Trophoblast cell (in vitro differentiated cells and primary cell): ENCODE measurements around the gene CDCA8.
"Not testable (repeated sequence)": the region's sequence is repeated elsewhere in the genome, so short reads cannot be mapped to it uniquely, and the experiment has no call there.

ENCODE experiments used
- DNase-seq, 2 donors: peaks; one replicate each; pipeline ENCODE4 v3.0.0-alpha.2; 2016
- H2AFZ ChIP-seq: 2 replicates; pipeline ENCODE4 v1.6.1; 2013; ENCODE audit warnings: low read length, moderate library complexity, mild to moderate bottlenecking; ENCODE audit not compliant: insufficient read depth, poor library complexity
- H2AK5ac ChIP-seq: 2 replicates; pipeline ENCODE4 v1.6.1; 2013; ENCODE audit warnings: mild to moderate bottlenecking, low read length
- H2BK120ac ChIP-seq: 2 replicates; pipeline ENCODE4 v1.6.1; 2013; ENCODE audit warnings: low read length, mild to moderate bottlenecking, moderate library complexity; ENCODE audit not compliant: insufficient read depth, poor library complexity
- H2BK12ac ChIP-seq: 2 replicates; pipeline ENCODE4 v1.6.1; 2013; ENCODE audit warnings: mild to moderate bottlenecking, low read length, moderate library complexity
- H2BK5ac ChIP-seq: 2 replicates; pipeline ENCODE4 v1.6.1; 2013; ENCODE audit warnings: low read length, low read depth, moderate library complexity, mild to moderate bottlenecking; ENCODE audit not compliant: poor library complexity
- H3K14ac ChIP-seq: 2 replicates; pipeline ENCODE4 v1.6.1; 2013; ENCODE audit warnings: mild to moderate bottlenecking, low read length
- H3K18ac ChIP-seq: 2 replicates; pipeline ENCODE4 v1.6.1; 2013; ENCODE audit warnings: mild to moderate bottlenecking, low read length
- H3K23ac ChIP-seq: 2 replicates; pipeline ENCODE4 v1.6.1; 2013; ENCODE audit warnings: low read length
- H3K27ac ChIP-seq: 2 replicates; pipeline ENCODE4 v1.5.1; 2013; ENCODE audit warnings: low read depth, mild to moderate bottlenecking, inconsistent platforms, low read length, moderate library complexity
- H3K27me3 ChIP-seq: 2 replicates; pipeline ENCODE4 v1.6.1; 2013; ENCODE audit warnings: inconsistent platforms, mild to moderate bottlenecking, low read length, moderate library complexity; ENCODE audit not compliant: insufficient read depth
- H3K36me3 ChIP-seq, 2 experiments: 1 replicate in 1 of 2; 2 replicates in 1 of 2; pipeline ENCODE4 v1.6.1; 2013; ENCODE audit warnings: low read length in 2 of 2, mild to moderate bottlenecking in 2 of 2, moderate library complexity in 1 of 2; ENCODE audit not compliant: insufficient read depth in 2 of 2, control insufficient read depth in 1 of 2
- H3K4ac ChIP-seq: 2 replicates; pipeline ENCODE4 v1.6.1; 2013; ENCODE audit warnings: low read depth, mild to moderate bottlenecking, low read length, moderate library complexity
- H3K4me1 ChIP-seq, 2 experiments: 1 replicate in 1 of 2; 2 replicates in 1 of 2; pipeline ENCODE4 v1.6.1; 2013; ENCODE audit warnings: low read length in 2 of 2, mild to moderate bottlenecking in 2 of 2, moderate library complexity in 1 of 2; ENCODE audit not compliant: insufficient read depth in 2 of 2, control insufficient read depth in 1 of 2
- H3K4me2 ChIP-seq: 2 replicates; pipeline ENCODE4 v1.6.1; 2013; ENCODE audit warnings: inconsistent platforms, mild to moderate bottlenecking, low read length, moderate library complexity
- H3K4me3 ChIP-seq: 2 replicates; pipeline ENCODE4 v1.5.1; 2013; ENCODE audit warnings: mild to moderate bottlenecking, low read depth, low read length, inconsistent platforms
- H3K79me1 ChIP-seq: one replicate; pipeline ENCODE4 v1.6.1; 2013; ENCODE audit warnings: low read length
- H3K79me2 ChIP-seq: 2 replicates; pipeline ENCODE4 v1.6.1; 2013; ENCODE audit warnings: low read length, mild to moderate bottlenecking; ENCODE audit not compliant: control insufficient read depth, insufficient read depth, poor library complexity
- H3K9ac ChIP-seq: 2 replicates; pipeline ENCODE4 v1.6.1; 2013; ENCODE audit warnings: mild to moderate bottlenecking, low read length
- H3K9me3 ChIP-seq: 2 replicates; pipeline ENCODE4 v1.6.1; 2013; ENCODE audit warnings: low read depth, mild to moderate bottlenecking, control low read depth, inconsistent platforms, low read length; ENCODE audit not compliant: insufficient read depth
- H4K12ac ChIP-seq: 2 replicates; pipeline ENCODE4 v1.6.1; 2013; ENCODE audit warnings: low read depth, mild to moderate bottlenecking, low read length, moderate library complexity
- H4K8ac ChIP-seq: 2 replicates; pipeline ENCODE4 v1.6.1; 2013; ENCODE audit warnings: low read depth, mild to moderate bottlenecking, low read length, moderate library complexity
- H4K91ac ChIP-seq: one replicate; pipeline ENCODE4 v1.6.1; 2013; ENCODE audit warnings: low read depth, mild to moderate bottlenecking, low read length, moderate library complexity
- WGBS: extraction: QIAGEN DNeasy Blood & Tissue Kit; methylation state at CpG from one replicate; pipeline ENCODE4 v1.1.7; 2013; ENCODE audit warnings: missing lambda C conversion rate; ENCODE audit not compliant: insufficient read length, insufficient coverage; ENCODE audit errors: extremely low coverage; 5-methylcytosine and 5-hydroxymethylcytosine counted together

The CDCA8 gene

DNA sequence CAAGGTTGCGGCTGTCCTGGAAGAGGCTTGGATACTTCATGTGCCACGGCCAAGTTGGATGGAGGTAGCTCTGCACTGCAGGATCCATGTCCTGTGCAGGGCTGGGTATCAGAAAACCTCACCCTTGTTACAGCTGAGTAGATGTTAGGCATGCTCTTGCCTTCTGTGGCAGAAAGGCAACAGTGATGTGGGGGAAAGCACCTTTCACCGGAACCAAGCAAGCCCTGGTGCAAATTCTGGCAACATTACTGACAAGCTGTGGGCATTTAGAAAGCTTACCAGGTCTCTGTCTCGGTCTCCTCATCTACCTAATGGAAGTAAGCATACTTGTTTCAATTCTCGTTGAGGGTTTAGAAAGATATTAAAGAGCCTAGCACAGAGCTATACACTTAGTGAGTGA is 14.5 kb upstream of the CDCA8 start:
- H3K27me3 ChIP-seq, result no peaks in the 10 kb centered on the region
- peaks cover 5 to 9% of the 10 kb centered on the region in 2 experiments for H3K36me3 ChIP-seq
- no peak overlapping the region for H2BK12ac ChIP-seq
- H2AK5ac ChIP-seq, result no peak overlapping the region
- H2AFZ ChIP-seq, result no peak overlapping the region
- H3K4ac ChIP-seq, result no peak overlapping the region
- H4K91ac ChIP-seq, result no peak overlapping the region
- no CpG with 5 or more reads among the region's 5 CpGs for WGBS
- no peaks in the 10 kb centered on the region for H3K79me2 ChIP-seq
- H3K9me3 ChIP-seq, result peaks cover 6% of the 10 kb centered on the region
- no peak overlapping the region for H4K12ac ChIP-seq
- H3K27ac ChIP-seq, result no peak overlapping the region
- no peak for DNase-seq
- H4K8ac ChIP-seq, result no peak overlapping the region
- H3K9ac ChIP-seq, result no peak overlapping the region
- H3K4me1 ChIP-seq, result no peaks in the 10 kb centered on the region
- no peaks in the 10 kb centered on the region for H3K79me1 ChIP-seq
- no peak overlapping the region for H2BK120ac ChIP-seq
- H3K4me2 ChIP-seq, result no peak overlapping the region
- H2BK5ac ChIP-seq, result no peak overlapping the region
- H3K18ac ChIP-seq, result no peak overlapping the region
- no peak overlapping the region for H3K4me3 ChIP-seq
- no peak overlapping the region for H3K23ac ChIP-seq
- H3K14ac ChIP-seq, result no peak overlapping the region

DNA sequence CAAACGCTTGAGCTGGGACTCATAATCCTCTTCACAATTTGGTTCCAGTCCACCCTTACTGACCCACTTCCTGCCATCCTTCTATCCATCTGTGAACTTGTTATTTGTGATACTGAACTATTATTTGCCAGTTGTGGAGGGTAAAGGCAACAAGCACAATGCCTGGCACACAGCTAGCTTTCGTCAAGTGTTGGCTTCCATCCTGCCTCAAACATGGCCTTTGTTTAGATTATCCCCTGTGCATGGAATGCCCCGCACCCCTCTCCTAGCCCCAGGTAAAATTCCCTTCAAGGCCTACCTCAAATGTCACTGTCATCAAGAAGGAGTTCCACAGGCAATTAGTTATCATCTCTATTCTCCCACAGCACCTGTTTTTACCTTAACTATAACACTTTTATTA is 11.4 kb upstream of the CDCA8 start:
- no peak overlapping the region for H4K91ac ChIP-seq
- H3K79me1 ChIP-seq, result no peaks in the 10 kb centered on the region
- H3K4me1 ChIP-seq, result no peaks in the 10 kb centered on the region
- no peaks in the 10 kb centered on the region for H3K27me3 ChIP-seq
- no peak overlapping the region for H2BK120ac ChIP-seq
- no peak overlapping the region for H3K9ac ChIP-seq
- no peak for DNase-seq
- no peak overlapping the region for H4K8ac ChIP-seq
- no peak overlapping the region for H2AK5ac ChIP-seq
- H4K12ac ChIP-seq, result no peak overlapping the region
- no peak overlapping the region for H3K4ac ChIP-seq
- no peak overlapping the region for H2AFZ ChIP-seq
- no peak overlapping the region for H3K4me2 ChIP-seq
- peaks cover 11 to 28% of the 10 kb centered on the region in 2 experiments for H3K36me3 ChIP-seq
- no peaks in the 10 kb centered on the region for H3K79me2 ChIP-seq
- no peak overlapping the region for H2BK5ac ChIP-seq
- no peak overlapping the region for H3K18ac ChIP-seq
- no peak overlapping the region for H3K27ac ChIP-seq
- H3K9me3 ChIP-seq, result peaks cover 3% of the 10 kb centered on the region
- WGBS, result no CpG with 5 or more reads among the region's 3 CpGs
- no peak overlapping the region for H2BK12ac ChIP-seq
- H3K4me3 ChIP-seq, result no peak overlapping the region
- no peak overlapping the region for H3K14ac ChIP-seq
- H3K23ac ChIP-seq, result no peak overlapping the region

DNA sequence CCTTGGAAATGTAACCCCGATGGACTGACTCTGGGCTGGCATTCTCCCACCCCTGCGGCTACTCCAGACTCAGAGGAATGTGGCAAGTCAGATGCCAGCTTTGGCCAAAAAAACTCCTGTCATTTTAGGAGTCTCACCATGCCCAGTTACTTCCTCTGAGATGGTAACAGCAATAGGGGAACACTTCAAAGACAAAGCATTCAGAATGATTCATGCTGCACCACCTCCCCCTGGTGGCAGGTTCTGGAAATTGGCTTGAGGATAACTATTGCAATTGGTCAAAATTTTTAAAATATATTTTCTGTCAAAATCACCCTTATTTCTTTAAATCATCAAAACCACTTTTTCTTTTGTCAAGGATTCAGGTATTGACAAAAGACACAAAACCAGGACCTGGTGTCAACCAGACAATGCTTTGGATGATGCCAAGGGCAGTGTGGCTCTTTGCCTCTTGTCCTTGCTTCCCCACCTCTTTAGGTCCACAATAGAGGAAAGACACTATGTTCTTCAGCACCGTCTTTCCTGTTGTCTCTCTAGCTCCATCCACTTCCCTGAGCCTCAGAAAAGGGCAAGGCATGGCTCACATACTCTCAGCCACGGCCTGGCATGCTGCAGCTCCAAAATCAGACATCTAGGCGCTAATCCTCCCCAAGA is 9.9 kb upstream of the CDCA8 start:
- no peak overlapping the region for H2BK5ac ChIP-seq
- DNase-seq, result peak; percentile 56 to 90
- H4K12ac ChIP-seq, result no peak overlapping the region
- no peaks in the 10 kb centered on the region for H3K27me3 ChIP-seq
- no peak overlapping the region for H2AK5ac ChIP-seq
- no peak overlapping the region for H3K9ac ChIP-seq
- H2AFZ ChIP-seq, result no peak overlapping the region
- H3K79me1 ChIP-seq, result no peaks in the 10 kb centered on the region
- no peak overlapping the region for H3K18ac ChIP-seq
- H3K36me3 ChIP-seq, result peaks cover 17 to 37% of the 10 kb centered on the region in 2 experiments
- no peak overlapping the region for H4K8ac ChIP-seq
- peaks cover 3% of the 10 kb centered on the region for H3K9me3 ChIP-seq
- no peak overlapping the region for H3K14ac ChIP-seq
- no peaks in the 10 kb centered on the region for H3K79me2 ChIP-seq
- no peak overlapping the region for H3K4me3 ChIP-seq
- H3K4me2 ChIP-seq, result no peak overlapping the region
- WGBS, result no CpG with 5 or more reads among the region's 5 CpGs
- H3K4me1 ChIP-seq, result no peaks in the 10 kb centered on the region
- no peak overlapping the region for H3K4ac ChIP-seq
- no peak overlapping the region for H3K27ac ChIP-seq
- no peak overlapping the region for H4K91ac ChIP-seq
- H3K23ac ChIP-seq, result no peak overlapping the region
- H2BK12ac ChIP-seq, result no peak overlapping the region
- no peak overlapping the region for H2BK120ac ChIP-seq

DNA sequence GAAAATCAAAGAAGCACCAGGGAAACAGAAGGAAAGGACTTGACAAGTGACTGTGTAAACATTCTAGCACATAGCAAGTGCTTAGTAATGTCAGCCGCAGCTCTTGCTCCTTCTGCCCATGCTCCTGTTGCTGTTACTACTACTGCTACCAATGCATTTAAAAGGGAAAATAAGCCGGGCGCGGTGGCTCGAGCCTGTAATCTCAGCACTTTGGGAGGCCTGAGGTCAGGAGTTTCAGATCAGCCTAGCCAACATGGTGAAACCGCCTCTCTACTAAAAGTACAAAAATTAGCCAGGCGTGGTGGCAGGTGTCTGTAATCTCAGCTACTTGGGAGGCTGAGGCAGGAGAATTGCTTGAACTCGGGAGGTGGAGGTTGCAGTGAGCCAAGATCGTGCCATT is 8.1 kb upstream of the CDCA8 start:
- H2BK120ac ChIP-seq, H3K4ac ChIP-seq, H2AFZ ChIP-seq, H3K4me2 ChIP-seq, H2BK5ac ChIP-seq, H3K27me3 ChIP-seq, H3K79me1 ChIP-seq, H3K9me3 ChIP-seq, DNase-seq, H4K8ac ChIP-seq, H3K4me3 ChIP-seq, H4K12ac ChIP-seq, H3K9ac ChIP-seq, H2AK5ac ChIP-seq, H2BK12ac ChIP-seq, H4K91ac ChIP-seq, H3K4me1 ChIP-seq, H3K27ac ChIP-seq, H3K23ac ChIP-seq, H3K18ac ChIP-seq, H3K14ac ChIP-seq, H3K79me2 ChIP-seq: not testable (repeated sequence)
- peaks cover 17 to 42% of the 10 kb centered on the region in 2 experiments for H3K36me3 ChIP-seq
- no CpG with 5 or more reads among the region's 9 CpGs for WGBS
